Mesothelial cell of epicardium (in vitro differentiated cells): ENCODE data around the gene NFE2L2. TPM values are rescaled to one million over a fixed set of nuclear protein-coding genes. Genes with fewer than 3 reads are reported as not detected.
A peak's percentile ranks its signal among the peaks of the same experiment; 100 is the strongest.
"Not testable (repeated sequence)": the region's sequence is repeated elsewhere in the genome, so short reads cannot be mapped to it uniquely, and the experiment has no call there.

ENCODE experiments used
- DNase-seq, 2 experiments: peaks; one replicate each; pipeline ENCODE4 v3.0.0; 2021; ENCODE audit warnings: low spot score in 2 of 2; ENCODE audit not compliant: unreplicated experiment in 2 of 2
- H3K27ac Mint-ChIP-seq: 2 replicates; pipeline ENCODE4 v1.8.0; 2021; ENCODE audit warnings: mixed read lengths
- H3K27me3 Mint-ChIP-seq: 2 replicates; pipeline ENCODE4 v1.8.0; 2021; ENCODE audit warnings: low read depth, mixed read lengths
- H3K36me3 Mint-ChIP-seq: 2 replicates; pipeline ENCODE4 v1.8.0; 2021; ENCODE audit warnings: mixed read lengths
- H3K4me1 Mint-ChIP-seq: 2 replicates; pipeline ENCODE4 v1.8.0; 2021; ENCODE audit warnings: mixed read lengths
- H3K4me3 Mint-ChIP-seq: 2 replicates; pipeline ENCODE4 v1.8.0; 2021; ENCODE audit warnings: mild to moderate bottlenecking, moderate library complexity, mixed read lengths
- H3K9me3 Mint-ChIP-seq: 2 replicates; pipeline ENCODE4 v1.8.0; 2021; ENCODE audit warnings: mixed read lengths
- total RNA-seq: library from RNA; stranded (reverse); gene quantifications from 3 replicates; pipeline ENCODE4 v1.2.1, GENCODE V29; 2021
- TF ChIP-seq, protein P1 (sequence below): fragments of 200-600 bp; sonication (generic); IDR thresholded peaks from one replicate; pipeline ENCODE4 v1.5.0; 2021; ENCODE audit warnings: antibody characterized with exemption; ENCODE audit not compliant: unreplicated experiment

NFE2L2 gene
- total RNA-seq, 1 donor from 2014 or later, result 93.9 TPM

DNA sequence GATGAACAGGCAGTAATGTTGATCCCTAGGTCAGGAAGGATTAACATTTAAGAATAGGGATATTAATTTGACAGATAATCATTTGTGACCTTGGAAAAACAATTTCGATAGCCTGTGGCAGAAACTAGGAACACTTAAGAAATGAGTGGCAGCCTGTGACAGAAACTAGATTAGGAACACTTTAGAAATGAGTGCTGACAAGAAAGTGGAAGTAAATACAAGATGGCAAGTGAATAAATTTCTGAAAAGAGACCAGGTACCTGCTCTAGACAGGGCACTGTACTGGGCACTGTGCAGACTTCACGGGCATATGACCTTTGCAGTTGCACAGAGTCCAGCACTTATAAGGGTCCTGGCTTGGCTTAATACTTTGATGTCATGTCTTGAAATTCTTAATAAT, 57.4 kb downstream of the NFE2L2 start:
- Mint-ChIP-seq H3K27ac (no peak overlapping the region), H3K4me3 (no peak overlapping the region), H3K4me1 (peaks cover 18% of the 10 kb centered on the region), H3K36me3 (no peaks in the 10 kb centered on the region), H3K27me3 (no peaks in the 10 kb centered on the region), H3K9me3 (no peaks in the 10 kb centered on the region)
- DNase-seq, result no peak
- TF ChIP-seq, protein P1, sequence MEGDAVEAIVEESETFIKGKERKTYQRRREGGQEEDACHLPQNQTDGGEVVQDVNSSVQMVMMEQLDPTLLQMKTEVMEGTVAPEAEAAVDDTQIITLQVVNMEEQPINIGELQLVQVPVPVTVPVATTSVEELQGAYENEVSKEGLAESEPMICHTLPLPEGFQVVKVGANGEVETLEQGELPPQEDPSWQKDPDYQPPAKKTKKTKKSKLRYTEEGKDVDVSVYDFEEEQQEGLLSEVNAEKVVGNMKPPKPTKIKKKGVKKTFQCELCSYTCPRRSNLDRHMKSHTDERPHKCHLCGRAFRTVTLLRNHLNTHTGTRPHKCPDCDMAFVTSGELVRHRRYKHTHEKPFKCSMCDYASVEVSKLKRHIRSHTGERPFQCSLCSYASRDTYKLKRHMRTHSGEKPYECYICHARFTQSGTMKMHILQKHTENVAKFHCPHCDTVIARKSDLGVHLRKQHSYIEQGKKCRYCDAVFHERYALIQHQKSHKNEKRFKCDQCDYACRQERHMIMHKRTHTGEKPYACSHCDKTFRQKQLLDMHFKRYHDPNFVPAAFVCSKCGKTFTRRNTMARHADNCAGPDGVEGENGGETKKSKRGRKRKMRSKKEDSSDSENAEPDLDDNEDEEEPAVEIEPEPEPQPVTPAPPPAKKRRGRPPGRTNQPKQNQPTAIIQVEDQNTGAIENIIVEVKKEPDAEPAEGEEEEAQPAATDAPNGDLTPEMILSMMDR, result no peak

DNA sequence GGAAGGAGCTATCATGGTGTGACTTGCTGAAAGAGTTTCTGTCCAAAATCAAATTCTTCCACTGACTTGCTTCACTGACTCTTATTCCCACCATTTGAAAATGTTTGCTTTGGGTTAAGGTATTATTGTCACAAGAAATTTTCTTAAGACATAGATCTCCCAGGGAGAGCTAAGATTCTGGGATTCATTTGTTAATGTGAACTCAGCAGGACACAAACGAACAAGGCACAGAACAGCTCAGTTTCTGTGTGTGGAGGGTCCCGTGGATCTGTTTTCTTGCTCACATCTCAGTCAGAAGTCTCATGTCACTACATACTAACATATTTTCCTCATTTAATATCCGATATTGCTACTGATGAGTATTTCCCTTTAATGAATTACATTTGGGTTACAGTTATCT, 60.1 kb downstream of the NFE2L2 start:
- H3K27me3 Mint-ChIP-seq, result no peaks in the 10 kb centered on the region
- DNase-seq, result no peak
- peak overlapping the region; percentile 28 for H3K27ac Mint-ChIP-seq
- peaks cover 5% of the 10 kb centered on the region for H3K4me1 Mint-ChIP-seq
- H3K4me3 Mint-ChIP-seq, result no peak overlapping the region
- H3K9me3 Mint-ChIP-seq, result no peaks in the 10 kb centered on the region
- TF ChIP-seq, protein P1, result no peak
- no peaks in the 10 kb centered on the region for H3K36me3 Mint-ChIP-seq

GRCh38 chr2:177201919-177202346, 62.6 kb downstream of the NFE2L2 start:
- Mint-ChIP-seq H3K27ac (no peak overlapping the region), H3K4me3 (no peak overlapping the region)

DNA sequence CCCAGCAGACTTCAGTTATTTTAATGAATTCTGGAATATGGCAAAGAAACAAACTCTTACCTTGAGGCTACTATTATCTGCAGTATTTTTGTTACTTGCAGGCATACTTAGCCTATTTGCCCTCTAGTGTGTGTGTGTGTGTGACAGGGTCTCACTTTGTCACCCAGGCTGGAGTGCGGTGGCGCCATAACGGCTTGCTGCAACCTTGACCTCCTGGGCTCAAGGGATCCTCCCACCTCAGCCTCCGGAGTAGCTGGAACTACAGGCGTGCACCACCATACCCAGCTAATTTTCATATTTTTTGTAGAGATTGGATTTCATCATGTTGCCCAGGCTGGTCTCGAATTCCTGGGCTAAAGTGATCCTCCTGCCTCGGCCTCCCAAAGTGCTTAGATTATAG, 64.1 kb downstream of the NFE2L2 start:
- H3K27me3 Mint-ChIP-seq, H3K9me3 Mint-ChIP-seq, DNase-seq, H3K27ac Mint-ChIP-seq, H3K4me1 Mint-ChIP-seq, H3K4me3 Mint-ChIP-seq, H3K36me3 Mint-ChIP-seq: not testable (repeated sequence)

More at GRCh38 chr2:177201919-177202346, 62.6 kb downstream of the NFE2L2 start:
- Mint-ChIP-seq H3K27me3 (no peaks in the 10 kb centered on the region), H3K4me1 (peaks cover 5% of the 10 kb centered on the region), H3K36me3 (no peaks in the 10 kb centered on the region), H3K9me3 (no peaks in the 10 kb centered on the region)
- DNase-seq, result no peak
- TF ChIP-seq, protein P1, result no peak

DNA sequence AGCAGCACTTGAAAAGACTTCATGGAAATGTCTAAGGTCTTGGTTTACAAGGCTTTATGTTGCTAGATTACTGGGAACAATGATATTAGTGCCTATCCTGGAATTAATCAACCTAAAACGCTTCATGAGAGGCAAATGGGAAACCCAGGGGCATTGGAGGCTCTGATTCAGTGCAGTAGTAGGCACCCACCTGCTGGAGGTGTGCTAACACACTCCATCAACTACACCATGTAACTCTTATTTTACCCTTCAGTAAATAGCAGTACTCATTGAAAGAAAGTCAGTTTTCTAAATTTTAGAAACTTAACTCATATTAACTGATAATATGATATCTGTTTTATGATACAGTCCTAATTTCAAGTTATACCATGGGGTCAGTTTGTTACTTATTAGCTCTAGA, 69.3 kb downstream of the NFE2L2 start:
- Mint-ChIP-seq H3K27ac (no peak overlapping the region), H3K27me3 (no peaks in the 10 kb centered on the region), H3K4me3 (no peak overlapping the region), H3K9me3 (no peaks in the 10 kb centered on the region), H3K4me1 (no peaks in the 10 kb centered on the region), H3K36me3 (no peaks in the 10 kb centered on the region)
- no peak for DNase-seq
- TF ChIP-seq, protein P1, result no peak

DNA sequence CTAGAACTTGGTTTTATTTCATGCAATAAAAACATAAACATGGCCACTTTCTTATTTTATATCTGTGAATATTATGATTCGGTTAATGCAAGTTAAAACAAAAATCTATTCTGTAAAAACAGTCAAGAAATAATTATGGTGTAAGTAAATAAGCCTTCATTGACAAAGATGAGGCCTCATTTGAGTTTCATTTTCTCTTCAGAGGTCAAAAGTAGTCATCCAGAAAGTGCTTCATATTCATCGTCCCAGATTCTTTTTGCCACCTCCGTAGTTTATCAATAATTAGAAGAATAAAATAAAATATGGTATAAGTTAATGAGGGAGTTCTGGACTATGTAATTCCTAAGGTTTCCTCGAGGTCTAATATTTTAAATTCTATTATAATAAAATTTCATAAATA, 71.3 kb downstream of the NFE2L2 start:
- DNase-seq, result no peak
- Mint-ChIP-seq H3K9me3 (no peaks in the 10 kb centered on the region), H3K27ac (no peak overlapping the region), H3K4me3 (no peak overlapping the region), H3K36me3 (no peaks in the 10 kb centered on the region), H3K4me1 (peaks cover 8% of the 10 kb centered on the region), H3K27me3 (no peaks in the 10 kb centered on the region)
- TF ChIP-seq, protein P1, result no peak
